GM19455 (cell line): ENCODE measurements around the gene RPH3AL.
"Not testable (repeated sequence)": the region's sequence is repeated elsewhere in the genome, so short reads cannot be mapped to it uniquely, and the experiment has no call there.

Experiments
- ATAC-seq: cut with Tn5 transposase; IDR thresholded peaks from one replicate; pipeline ENCODE4 v1.9.1; 2021; ENCODE audit not compliant: unreplicated experiment

Gene RPH3AL

DNA sequence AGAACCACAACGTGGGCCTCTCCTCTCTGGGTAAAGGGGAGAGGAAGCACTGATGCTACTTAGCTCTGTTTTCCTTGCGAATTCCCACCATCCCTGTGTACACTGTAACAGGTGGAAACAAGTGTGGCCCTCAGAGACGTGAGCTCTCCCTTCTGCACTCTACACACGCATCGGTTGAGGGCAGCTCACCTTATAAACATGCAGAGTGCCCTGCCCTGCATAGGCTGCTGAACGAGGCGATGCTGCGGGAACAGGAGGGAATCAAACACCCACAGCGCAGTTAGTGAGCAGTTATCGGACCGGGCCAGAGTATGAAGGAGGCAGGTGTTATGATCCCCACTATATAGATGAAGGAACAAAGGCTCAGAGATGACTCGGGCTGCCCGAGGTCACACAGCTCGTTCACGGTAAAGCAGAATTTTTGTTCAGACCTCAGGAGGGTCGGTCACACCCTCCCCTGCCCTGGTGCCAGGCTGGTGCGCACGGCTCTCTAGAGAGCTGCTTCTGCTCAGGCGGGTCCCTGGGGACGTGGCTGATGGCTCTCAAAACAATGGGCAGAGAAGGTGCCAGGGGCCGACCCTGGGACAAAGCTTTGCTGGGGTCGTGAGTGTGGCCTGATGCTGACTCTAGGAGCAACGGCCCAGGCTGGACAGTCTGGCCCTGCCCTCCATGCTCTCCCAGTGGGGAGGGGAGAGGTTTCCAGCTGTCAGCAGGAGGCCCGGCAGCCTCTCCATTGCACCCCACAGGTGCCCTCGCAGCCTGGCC, 68.5 kb downstream of the RPH3AL start:
- no peak for ATAC-seq

DNA sequence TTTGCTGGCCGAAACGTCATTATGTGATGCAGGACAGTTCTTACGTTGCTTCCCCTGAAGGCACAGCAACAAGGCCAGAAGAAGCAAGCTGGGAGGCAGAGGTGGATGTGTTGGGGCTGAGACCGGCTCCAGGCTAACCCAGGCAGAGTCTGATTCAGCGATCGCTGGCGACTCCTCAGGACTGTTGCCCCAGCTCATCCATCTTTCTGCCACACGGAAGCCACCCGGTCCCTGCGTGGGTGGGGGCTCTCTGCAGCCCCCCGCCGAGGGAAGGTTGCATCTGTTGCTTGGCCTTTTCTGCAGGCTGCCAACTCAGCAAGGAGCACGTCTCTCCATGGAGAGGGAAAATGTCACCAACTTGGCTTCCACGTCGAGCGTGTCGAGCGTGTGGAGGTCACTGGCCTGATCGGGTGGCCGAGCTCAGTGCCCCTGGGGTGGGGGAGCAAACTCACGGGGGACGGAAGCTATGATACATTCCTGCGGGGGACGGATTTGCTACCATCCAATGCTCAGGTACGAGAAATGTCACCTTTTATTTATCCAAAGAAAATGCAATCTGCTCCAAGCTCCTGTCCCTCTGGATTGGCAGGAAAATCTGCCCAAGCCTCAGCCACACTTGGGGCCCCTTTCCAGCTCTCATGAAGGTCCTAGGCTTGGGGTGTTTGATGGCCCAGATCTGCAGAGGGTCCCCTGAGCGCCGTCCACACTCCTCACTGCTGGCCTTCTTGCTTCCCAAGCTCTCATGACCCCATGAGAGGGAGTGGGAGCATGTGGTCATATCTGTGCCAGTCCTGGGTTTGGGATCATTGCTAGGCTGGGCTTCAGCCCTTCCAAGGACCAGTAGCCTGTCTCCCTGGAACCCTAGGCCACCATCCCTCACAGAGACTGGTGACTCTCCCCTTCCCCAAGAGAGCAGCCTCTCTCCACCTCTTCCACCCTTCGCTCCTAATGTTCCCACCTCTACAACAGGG, 69.4 kb downstream of the RPH3AL start:
- ATAC-seq, result no peak

DNA sequence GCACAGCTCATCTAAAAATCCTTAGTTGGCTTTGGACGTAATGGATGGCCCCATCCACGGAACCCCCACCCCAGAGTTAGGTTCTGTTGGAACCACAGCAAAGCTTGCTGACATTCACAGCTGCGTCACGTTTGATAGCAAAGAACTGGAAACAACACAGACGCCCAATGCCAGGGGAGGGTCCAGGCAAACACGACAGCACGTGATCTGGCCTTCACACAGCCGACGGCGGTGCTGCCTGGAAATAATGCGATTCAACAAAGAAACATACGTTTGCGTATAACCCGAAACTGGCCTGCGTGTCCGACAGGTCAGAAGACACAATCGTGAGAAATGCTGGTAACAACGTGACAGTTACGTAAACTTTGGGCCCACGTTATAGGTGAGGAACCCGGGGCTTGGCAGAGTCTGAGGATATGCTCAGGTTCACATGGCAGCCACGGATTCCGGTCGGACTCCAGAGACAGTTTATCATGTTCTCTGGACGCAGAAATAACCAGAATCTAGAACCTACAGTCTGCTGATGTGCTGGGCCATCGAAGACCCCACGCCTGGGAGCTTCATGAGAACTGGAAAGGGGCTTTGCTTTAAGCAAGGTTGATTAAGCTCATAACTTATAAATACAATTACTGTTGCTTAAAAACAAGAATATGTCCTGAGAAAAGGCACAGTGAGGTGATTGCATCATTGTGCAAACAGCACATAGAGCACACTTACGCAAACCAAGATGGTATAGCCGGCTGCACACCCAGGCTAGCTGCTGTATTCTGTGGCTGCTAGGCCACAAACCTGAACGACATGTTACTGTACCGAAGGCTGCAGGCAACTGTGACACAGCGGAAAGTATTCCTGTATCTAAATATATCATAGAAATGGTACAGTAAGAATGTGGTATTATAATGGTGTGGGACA, 70.4 kb downstream of the RPH3AL start:
- ATAC-seq, result no peak

DNA sequence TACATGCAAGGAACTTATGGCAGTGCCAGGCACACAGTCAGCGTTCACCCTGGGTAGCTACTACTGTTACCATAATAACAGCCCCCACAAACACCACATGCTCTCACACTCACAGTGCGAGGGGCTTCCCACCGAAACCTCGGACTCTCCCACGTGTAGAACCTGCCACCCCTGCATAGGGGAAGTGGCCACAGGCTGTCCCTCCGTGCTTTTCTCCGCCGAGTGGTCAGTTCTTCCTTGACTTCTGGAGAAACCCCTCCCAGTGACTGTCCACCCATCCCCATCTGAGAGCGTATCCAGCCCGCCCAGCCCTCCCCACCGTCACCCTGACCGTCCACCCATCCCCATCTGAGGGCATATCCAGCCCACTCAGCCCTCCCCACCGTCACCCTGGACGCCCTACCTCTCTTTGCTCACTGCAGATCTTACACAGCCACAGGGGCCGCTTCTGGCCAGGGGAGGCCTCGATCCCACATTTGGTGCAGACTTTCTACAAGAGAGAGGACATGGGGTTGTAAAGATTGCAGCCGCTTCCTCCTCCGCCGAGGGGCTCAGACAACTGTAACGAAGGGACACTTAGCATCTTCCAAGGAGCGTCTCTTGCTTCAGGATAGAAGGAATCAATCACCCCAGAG, 71.1 kb downstream of the RPH3AL start:
- no peak for ATAC-seq

DNA sequence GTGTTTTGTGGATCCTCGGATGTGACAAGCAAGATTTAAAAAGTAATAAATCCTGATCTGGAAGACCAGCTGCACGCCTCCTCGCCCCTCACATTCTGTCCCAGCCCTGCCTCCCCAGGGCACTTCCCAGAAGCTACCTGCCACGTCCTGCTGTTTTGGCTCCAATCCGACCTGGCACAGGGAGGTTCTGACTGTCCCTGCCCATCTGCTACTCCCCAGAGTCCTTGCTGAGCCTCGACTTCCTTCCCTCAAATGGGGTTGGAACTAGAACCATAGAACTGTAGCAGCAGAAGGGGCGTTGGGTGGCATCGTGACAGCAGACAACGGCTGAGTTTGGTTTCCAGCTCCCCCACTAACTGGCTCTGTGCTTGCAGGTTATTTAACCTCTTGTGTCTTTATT, 71.7 kb downstream of the RPH3AL start:
- ATAC-seq, result no peak

DNA sequence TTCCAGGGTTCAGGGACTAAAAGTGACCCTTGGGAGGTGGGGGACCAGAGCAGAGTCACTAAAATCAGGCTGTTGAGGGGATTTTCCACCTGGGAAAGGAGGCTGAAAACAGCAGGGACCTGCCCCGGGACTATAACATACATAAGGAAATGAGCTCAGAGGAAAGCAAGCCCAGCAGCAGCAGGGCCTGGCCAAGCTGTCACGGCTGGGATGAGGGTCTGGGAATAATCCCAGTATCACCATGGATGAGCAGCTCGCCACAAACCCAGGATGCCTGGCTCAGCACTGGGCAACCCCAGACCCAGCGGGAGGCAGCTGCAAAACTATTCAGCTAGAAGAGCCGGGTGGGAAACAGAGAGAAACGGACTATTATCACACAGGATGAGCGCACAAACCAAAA, 72.4 kb downstream of the RPH3AL start:
- ATAC-seq, result no peak

DNA sequence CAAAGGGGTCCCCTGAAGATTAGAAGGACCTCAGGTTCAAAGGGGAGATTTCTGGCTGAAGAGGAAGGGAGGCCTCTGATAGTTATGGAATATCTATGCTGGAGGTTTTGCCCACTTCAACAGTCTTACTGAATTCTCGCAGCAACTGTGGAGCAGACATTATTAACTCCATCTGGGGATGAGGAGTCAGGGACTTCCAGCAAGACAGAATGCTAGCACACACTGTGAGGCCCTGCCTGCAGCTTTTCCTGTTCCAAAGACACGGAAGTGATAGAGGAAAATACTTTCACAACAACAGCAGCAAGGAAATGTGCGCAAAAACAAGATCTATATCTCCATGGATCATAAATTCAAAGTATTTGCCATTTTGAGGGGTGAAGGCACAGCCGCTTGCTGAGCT, 72.8 kb downstream of the RPH3AL start:
- ATAC-seq, result no peak

DNA sequence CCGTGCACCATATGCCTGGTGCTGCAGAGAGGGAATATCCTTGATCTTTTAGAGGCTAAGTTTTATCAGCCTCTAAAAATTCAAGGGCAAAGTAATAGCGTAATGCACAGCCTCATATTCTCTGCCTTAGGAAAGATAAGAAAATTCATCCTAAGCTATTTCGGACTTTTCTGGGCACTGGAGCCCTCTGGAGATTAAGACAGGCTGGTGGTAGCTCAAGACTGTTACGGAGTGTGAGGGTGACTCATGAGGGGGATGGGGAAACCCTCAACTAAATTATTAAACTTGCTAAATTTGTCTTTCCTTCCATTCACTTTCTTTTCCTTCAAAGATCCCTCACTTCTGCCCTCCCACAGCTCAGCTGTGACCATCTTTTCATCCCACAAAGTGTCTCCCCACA, 73.3 kb downstream of the RPH3AL start:
- ATAC-seq, result no peak

DNA sequence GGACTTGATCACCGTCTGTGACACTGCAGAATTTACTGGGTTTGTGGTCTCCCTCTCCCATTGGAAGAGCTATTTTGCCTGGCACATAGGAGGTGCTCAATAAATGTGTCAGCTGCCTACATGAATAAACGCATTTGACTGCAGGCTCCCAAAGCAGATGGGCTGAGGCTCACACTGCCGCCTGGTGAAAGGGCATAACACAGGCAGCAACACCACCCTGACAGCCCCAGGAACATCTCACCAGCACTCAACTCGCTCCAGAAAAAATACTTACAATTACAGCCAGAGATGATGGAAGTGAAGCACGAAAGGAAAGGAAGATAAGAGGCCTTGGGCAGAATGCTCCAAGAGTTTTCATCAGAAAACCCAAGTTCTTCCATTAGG, 73.9 kb downstream of the RPH3AL start:
- no peak for ATAC-seq

DNA sequence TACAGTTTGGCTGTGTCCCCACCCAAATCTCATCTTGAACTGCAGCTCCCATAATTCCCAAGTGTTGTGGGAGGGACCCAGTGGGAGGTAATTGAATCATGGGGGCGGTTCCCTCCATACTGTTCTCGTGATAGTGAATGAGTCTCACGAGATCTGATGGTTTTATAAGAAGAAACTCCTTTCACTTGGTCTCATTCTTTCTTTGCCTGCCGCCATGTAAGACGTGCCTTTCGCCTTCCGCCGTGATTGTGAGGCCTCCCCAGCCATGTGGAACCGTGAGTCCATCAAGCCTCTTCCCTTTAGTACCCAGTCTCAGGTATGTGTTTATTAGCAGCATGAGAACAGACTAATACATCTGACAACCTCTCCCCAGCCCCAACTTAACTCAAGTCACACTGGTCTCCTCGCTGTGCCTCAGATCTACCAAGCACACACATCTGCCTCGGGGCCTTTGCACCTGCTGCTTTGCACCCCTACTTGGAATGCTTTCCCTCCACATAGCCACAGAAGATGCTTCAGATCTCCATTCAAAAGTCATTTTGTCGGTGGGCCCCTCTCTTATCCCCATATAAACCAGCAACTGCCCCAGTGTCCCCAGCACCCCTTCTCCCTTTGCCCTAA, 74.4 kb downstream of the RPH3AL start:
- ATAC-seq, result no peak

DNA sequence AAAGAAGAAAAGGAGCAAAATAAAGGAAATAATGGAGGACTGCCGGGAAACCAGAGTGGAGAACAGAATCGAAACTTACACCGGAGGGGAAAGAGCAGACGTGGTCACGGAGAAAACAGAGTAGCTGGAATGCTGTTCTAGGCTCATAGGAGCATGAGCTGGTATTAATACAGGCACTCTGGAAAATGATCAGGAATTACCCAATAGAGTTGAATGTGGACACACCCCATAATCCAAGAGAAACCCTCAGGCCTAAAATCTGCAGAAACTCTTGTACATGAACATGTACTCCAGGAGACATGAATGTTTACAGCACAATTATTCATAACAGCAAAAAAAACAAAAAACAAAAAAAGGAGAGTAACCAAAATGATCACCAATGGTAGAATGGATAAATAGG, 77.7 kb downstream of the RPH3AL start:
- ATAC-seq, result no peak

DNA sequence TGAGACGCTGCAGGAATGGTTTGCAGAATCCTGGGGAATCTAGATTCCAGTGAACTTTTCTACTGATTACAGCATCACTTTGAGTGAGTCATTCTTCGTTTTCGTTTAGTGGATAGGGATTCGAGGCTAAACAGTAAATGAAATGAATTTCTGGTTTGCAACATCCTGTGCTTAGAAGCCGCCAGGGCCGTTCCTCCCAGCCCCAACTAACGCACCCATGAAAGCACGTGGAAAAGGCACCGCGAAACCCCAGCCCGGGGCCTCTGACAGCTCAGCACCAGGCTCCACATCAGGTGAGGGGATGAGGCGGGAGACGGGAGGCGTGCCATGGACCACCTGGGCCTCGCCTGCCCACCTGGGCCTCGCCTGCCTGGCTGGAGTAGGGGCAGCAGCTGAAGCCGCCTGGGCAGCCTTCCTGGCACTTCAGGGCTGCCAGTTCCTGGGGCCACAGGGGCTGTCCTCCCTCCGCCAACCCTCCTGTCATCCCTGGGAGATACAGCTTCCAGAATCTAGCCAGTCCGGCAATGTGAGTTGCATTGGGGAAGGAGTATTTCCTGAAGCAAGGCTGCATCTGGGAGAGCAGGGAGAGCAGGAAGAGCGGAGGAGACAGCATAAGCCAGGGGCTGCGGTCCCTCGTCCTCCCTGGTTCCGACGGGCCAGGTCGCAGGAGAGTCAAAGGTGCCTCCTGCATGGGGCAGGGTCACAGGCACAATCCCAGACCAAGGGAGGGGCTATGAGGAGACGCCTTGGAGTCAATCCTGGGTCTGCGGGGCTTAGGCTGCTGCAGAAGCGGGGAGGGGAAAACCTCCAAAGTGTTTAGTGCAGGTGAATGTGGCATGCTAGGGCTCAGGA, 78.4 kb downstream of the RPH3AL start:
- ATAC-seq, result no peak

DNA sequence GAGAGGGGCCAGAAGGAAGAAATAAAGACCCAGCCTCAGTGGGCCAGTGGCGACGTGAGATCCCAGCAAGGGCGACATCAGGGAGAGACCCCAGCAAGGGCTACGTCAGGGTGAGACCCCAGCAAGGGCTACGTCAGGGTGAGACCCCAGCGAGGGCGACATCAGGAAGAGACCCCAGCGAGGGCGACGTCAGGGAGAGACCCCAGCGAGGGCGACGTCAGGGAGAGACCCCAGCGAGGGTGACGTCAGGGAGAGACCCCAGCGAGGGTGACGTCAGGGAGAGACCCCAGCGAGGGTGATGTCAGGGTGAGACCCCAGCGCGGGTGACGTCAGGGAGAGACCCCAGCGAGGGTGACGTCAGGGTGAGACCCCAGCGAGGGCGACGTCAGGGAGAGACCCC, 79.8 kb downstream of the RPH3AL start:
- not testable (repeated sequence) for ATAC-seq

DNA sequence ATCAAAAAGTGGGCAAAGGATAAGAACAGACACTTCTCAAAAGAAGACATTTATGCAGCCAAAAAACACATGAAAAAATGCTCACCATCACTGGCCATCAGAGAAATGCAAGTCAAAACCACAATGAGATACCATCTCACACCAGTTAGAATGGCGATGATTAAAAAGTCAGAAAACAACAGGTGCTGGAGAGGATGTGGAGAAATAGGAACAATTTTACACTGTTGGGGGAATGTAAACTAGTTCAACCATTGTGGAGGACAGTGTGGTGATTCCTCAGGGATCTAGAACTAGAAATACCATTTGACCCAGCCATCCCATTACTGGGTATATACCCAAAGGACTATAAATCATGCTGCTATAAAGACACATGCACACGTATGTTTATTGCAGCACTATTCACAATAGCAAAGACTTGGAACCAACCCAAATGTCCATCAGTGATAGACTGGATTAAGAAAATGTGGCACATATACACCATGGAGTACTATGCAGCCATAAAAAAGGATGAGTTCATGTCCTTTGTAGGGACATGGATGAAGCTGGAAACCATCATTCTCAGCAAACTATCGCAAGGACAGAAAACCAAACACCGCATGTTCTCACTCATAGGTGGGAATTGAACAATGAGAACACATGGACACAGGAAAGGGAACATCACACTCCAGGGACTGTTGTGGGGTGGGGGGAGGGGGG, 80.5 kb downstream of the RPH3AL start:
- not testable (repeated sequence) for ATAC-seq

DNA sequence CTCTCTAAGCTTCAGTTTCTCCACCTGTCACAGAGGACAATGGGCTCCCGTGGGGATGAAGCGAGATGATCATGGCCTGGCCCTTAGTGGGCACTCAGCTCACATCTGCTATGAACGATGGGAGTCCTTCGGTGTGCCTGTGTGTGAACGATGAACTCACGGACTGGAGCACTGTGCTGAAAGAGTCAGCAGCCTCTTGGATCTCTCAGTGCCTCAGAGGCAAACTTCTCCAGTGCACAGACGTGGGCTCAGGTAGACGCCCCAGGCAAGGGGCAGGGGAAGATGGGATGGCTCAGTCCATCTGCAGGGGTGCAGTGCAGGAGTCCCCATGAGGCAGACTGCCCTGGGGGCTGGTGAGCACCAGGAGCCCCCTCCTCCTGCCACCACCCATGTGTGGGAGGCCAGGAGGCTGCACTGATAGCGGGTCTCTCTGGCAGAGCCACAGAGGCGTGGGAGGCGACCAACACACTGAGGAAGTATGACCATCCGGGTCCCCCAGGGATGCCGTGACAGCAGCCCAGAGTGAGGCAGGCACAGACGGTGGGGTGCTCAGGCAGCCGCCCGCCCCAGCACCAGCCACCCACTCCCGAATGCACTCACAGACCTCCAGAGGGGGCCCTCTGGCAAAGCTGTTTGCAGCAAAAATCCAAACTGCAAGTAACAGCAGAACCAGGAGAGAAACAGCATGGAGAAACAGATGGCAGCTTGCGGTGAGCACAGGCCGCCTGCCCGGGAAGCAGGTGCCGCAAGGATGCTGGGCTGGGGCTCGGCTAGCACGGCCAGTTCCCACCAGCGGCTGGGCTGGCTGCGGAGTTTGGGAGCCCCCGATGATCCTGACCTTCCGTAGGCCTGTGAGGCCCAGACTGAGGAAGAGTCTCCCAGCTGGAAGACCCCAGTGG, 82.7 kb downstream of the RPH3AL start:
- no peak for ATAC-seq

DNA sequence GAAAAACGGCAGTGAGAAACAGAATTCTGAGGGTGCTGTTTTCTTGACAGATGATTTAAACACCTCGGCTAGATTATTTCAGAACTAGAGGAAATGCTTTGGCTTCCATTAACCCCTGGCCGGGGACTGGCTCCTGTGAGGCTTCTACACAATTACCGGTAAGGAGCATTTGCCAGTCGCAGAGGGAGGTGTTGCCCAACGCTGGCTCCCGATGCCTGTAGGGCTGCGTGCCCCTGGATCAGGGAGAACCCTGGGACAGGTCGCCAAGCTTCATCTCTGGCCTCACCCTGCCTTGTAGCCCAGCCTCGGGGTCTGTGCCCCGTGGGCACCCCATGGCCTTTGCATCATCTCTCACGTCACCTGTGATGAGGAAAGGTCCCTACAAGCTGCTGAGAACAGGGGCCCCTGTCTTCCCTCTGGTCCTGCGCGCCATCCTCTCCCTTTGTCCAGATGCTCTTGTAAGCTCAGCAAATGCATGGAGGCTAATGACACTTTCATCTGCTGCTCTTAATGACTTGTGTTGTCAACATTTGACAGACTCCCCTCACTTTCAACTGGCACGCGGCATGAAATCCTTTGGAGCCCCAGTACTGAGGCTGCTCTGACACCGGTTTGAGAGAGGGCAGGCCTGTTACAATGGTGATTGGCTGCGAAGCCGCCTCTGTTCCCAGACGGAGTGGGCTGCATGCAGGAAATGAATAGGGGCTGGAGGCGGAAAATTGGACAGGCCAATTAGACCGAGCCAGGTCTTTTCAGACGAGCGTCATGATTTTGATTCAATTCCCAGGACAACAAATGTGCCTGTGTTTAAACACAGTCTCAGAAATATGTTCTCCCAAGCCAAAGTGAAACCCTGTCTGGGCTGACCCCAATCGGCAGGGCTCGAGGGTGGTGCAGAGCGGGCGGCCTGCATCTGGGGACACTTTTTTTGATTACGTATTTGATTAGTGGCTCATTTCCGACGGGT, 85.6 kb downstream of the RPH3AL start:
- no peak for ATAC-seq

DNA sequence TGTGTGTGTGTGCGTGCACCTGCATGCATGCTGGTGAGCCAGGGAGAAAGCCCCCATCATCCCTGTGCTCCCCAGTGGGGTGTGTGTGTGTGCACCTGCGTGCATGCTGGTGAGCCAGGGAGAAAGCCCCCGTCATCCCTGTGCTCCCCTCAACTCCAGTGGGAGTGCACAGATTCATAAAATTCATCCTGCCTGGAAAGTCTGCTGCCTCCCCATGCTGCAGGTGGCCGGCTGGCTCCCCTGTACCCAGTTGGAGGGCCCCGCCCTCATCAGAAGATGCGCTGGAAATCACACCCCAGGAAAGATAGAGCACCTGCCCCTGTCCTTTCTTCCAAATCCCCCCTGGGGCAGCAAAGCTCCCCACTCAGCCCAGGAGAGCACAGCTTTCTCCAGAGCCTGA, 86.4 kb downstream of the RPH3AL start:
- no peak for ATAC-seq
